Medulla oblongata (tissue), 1 donor: Measurements from ENCODE around the gene NELL1.

Experiments used
- DNase-seq: peaks from one replicate; pipeline ENCODE4 v3.0.0-alpha.2; 2015; ENCODE audit errors: extremely low spot score

Gene NELL1

GRCh38 chr11:20668131-20668809 is 1.1 kb upstream of the NELL1 start:
- no peak for DNase-seq

- DNase-seq = no peak
These were observed 666 bp downstream of the NELL1 start for GRCh38 chr11:20669820-20670684.

GRCh38 chr11:20670932-20671403 is 1.6 kb downstream of the NELL1 start:
- DNase-seq = no peak

GRCh38 chr11:20671856-20672546 is 2.6 kb downstream of the NELL1 start:
- DNase-seq = peak; percentile 25

- DNase-seq = no peak
These were observed 3.2 kb downstream of the NELL1 start for GRCh38 chr11:20672575-20672974.

- no peak for DNase-seq
These were observed 7.3 kb downstream of the NELL1 start for GRCh38 chr11:20676658-20677057.

- no peak for DNase-seq
These were observed 19.4 kb downstream of the NELL1 start for GRCh38 chr11:20688761-20689160.

GRCh38 chr11:20707876-20708275 is 38.5 kb downstream of the NELL1 start:
- DNase-seq = no peak

GRCh38 chr11:20712912-20713311 is 43.5 kb downstream of the NELL1 start:
- no peak for DNase-seq

GRCh38 chr11:20715464-20715863 is 46.1 kb downstream of the NELL1 start:
- DNase-seq = no peak

- no peak for DNase-seq
These were observed 46.5 kb downstream of the NELL1 start for GRCh38 chr11:20715931-20716330.

GRCh38 chr11:20719821-20720220 is 50.4 kb downstream of the NELL1 start:
- DNase-seq = no peak

- no peak for DNase-seq
These were observed 54.0 kb downstream of the NELL1 start for GRCh38 chr11:20723366-20723765.

- DNase-seq = no peak
These were observed 60.3 kb downstream of the NELL1 start for GRCh38 chr11:20729597-20730105.

- DNase-seq = no peak
These were observed 62.4 kb downstream of the NELL1 start for GRCh38 chr11:20731676-20732215.

- no peak for DNase-seq
These were observed 69.7 kb downstream of the NELL1 start for GRCh38 chr11:20739107-20739506.

GRCh38 chr11:20739577-20739976 is 70.2 kb downstream of the NELL1 start:
- no peak for DNase-seq

GRCh38 chr11:20754933-20755332 is 85.5 kb downstream of the NELL1 start:
- DNase-seq = no peak

GRCh38 chr11:20759541-20759940 is 90.2 kb downstream of the NELL1 start:
- DNase-seq = no peak

GRCh38 chr11:20760811-20761210 is 91.4 kb downstream of the NELL1 start:
- DNase-seq = no peak

GRCh38 chr11:20762116-20762844 is 92.9 kb downstream of the NELL1 start:
- DNase-seq = peak; percentile 14
